Measurements from ENCODE around the gene CTNNA2. TPM values are rescaled to one million over a fixed set of nuclear protein-coding genes. Genes with fewer than 3 reads are reported as not detected.

Gene CTNNA2
- total and polyA plus RNA-seq, 8 donors: 0.28 to 5.7 (median 0.44) TPM; not detected in 4

GRCh38 chr2:80370375-80371009, 857.6 kb downstream of the CTNNA2 start:
- Histone ChIP-seq H3K4me3 (no peak overlapping the region), H3K36me3 (no peaks in the 10 kb centered on the region), H3K27ac (no peak overlapping the region), H3K9me3 (no peaks in the 10 kb centered on the region), H3K27me3 (no peaks in the 10 kb centered on the region), H3K4me1 (no peaks in the 10 kb centered on the region)
- intact Hi-C loops (cut with DNase I; ENCODE audit: low total_unique reads): no loop called here
- 79 to 84% (median 83%) methylated on average over 3 of the region's 3 CpGs for WGBS, 5 donors
- TF ChIP-seq POLR2AphosphoS5 (IDR thresholded peaks at IDR 0.05) (no peak), EP300 (IDR thresholded peaks at IDR 0.05) (no peak), CTCF (IDR thresholded peaks at IDR 0.05) (no peak), POLR2A (IDR thresholded peaks at IDR 0.05) (no peak)
- no peak for DNase-seq

GRCh38 chr2:80374105-80374504, 861.3 kb downstream of the CTNNA2 start:
- DNase-seq: no peak
- H3K27ac ChIP-seq: no peak overlapping the region
- H3K4me3 ChIP-seq: no peak overlapping the region

GRCh38 chr2:80377071-80377470, 864.2 kb downstream of the CTNNA2 start:
- no peak for TF ChIP-seq POLR2AphosphoS5 (IDR thresholded peaks at IDR 0.05)
- no peak for TF ChIP-seq EP300 (IDR thresholded peaks at IDR 0.05)
- no peak for TF ChIP-seq CTCF (IDR thresholded peaks at IDR 0.05)
- TF ChIP-seq POLR2A (IDR thresholded peaks at IDR 0.05): no peak
- no peaks in the 10 kb centered on the region for H3K36me3 ChIP-seq
- no peaks in the 10 kb centered on the region for H3K27me3 ChIP-seq
- no peaks in the 10 kb centered on the region for H3K4me1 ChIP-seq
- H3K4me3 ChIP-seq: no peak overlapping the region
- H3K27ac ChIP-seq: no peak overlapping the region
- no peak for DNase-seq
- no peaks in the 10 kb centered on the region for H3K9me3 ChIP-seq
- intact Hi-C loops (cut with DNase I; ENCODE audit: low total_unique reads): no loop called here

More at GRCh38 chr2:80374105-80374504, 861.3 kb downstream of the CTNNA2 start:
- TF ChIP-seq CTCF (IDR thresholded peaks at IDR 0.05) (no peak), EP300 (IDR thresholded peaks at IDR 0.05) (no peak), POLR2AphosphoS5 (IDR thresholded peaks at IDR 0.05) (no peak), POLR2A (IDR thresholded peaks at IDR 0.05) (no peak)
- Histone ChIP-seq H3K36me3 (no peaks in the 10 kb centered on the region), H3K4me1 (no peaks in the 10 kb centered on the region), H3K9me3 (no peaks in the 10 kb centered on the region), H3K27me3 (no peaks in the 10 kb centered on the region)
- 81 to 89% (median 87%) methylated on average over 3 of the region's 3 CpGs for WGBS, 5 donors
- intact Hi-C loops (cut with DNase I; ENCODE audit: low total_unique reads): no loop called here

GRCh38 chr2:80380736-80381135, 867.9 kb downstream of the CTNNA2 start:
- H3K9me3 ChIP-seq: no peaks in the 10 kb centered on the region
- TF ChIP-seq POLR2AphosphoS5 (IDR thresholded peaks at IDR 0.05) (no peak), EP300 (IDR thresholded peaks at IDR 0.05) (no peak), CTCF (IDR thresholded peaks at IDR 0.05) (no peak), POLR2A (IDR thresholded peaks at IDR 0.05) (no peak)
- no peak for DNase-seq
- no peak overlapping the region for H3K4me3 ChIP-seq
- WGBS, 5 donors: 84 to 93% (median 92%) methylated on average over 3 of the region's 3 CpGs
- H3K27ac ChIP-seq: no peak overlapping the region
- H3K27me3 ChIP-seq: no peaks in the 10 kb centered on the region
- H3K36me3 ChIP-seq: no peaks in the 10 kb centered on the region
- intact Hi-C loops (cut with DNase I; ENCODE audit: low total_unique reads): no loop called here
- no peaks in the 10 kb centered on the region for H3K4me1 ChIP-seq
